PC-3 (cell line): Measurements from ENCODE around the gene ZNF567. TPM values are rescaled to one million over a fixed set of nuclear protein-coding genes. Genes with fewer than 3 reads are reported as not detected.

Experiments used
- ATAC-seq: fragments of 200-7000 bp; cut with Tn5 transposase; 2 replicates; pipeline ENCODE4 v1.9.1; 2020; ENCODE audit warnings: mild to moderate bottlenecking, moderate library complexity
- BruUV-seq: library from RNA; stranded (reverse); fragments of 400-500 nt; replicated peaks from 2 replicates; lab custom pipeline; 2021; lab: Mats Ljungman, UMichigan
- CTCF ChIA-PET: fragments of 300-600 bp; sonication (Branson Sonifier 250); formaldehyde crosslinking; loops from one replicate; lab custom pipeline; 2022; ENCODE audit warnings: antibody characterized with exemption; lab: Charles Lee
- POLR2A ChIA-PET: fragments of 300-600 bp; sonication (Branson Sonifier 250); formaldehyde crosslinking; loops from one replicate; lab custom pipeline; 2022; ENCODE audit warnings: antibody characterized with exemption; ENCODE audit not compliant: unreplicated experiment; lab: Charles Lee
- DNase-seq: peaks from one replicate; pipeline ENCODE4 v3.0.0-alpha.2; 2015
- H2AFZ ChIP-seq: fragments of 300-600 bp; sonication (generic); 2 replicates; pipeline ENCODE4 v1.6.0; 2016; ENCODE audit warnings: antibody characterized with exemption, low read length
- H3F3A ChIP-seq: fragments of 300-600 bp; sonication (generic); one replicate; pipeline ENCODE4 v1.6.0; 2017; ENCODE audit warnings: antibody characterized with exemption, low read length, control low read depth, mild to moderate bottlenecking; ENCODE audit not compliant: unreplicated experiment
- H3K27ac ChIP-seq: fragments of 300-600 bp; sonication (generic); 2 replicates; pipeline ENCODE4 v1.5.1; 2016; ENCODE audit warnings: mild to moderate bottlenecking, low read length
- H3K27me3 ChIP-seq: fragments of 300-600 bp; sonication (generic); 2 replicates; pipeline ENCODE4 v1.6.1; 2016; ENCODE audit warnings: low read length, mixed read lengths
- H3K36me3 ChIP-seq: fragments of 300-600 bp; sonication (generic); 2 replicates; pipeline ENCODE4 v1.6.1; 2016; ENCODE audit warnings: low read depth, mixed run types, low read length, mixed read lengths
- H3K4me1 ChIP-seq: fragments of 300-600 bp; sonication (generic); 2 replicates; pipeline ENCODE4 v1.5.1; 2016; ENCODE audit warnings: low read length; ENCODE audit not compliant: insufficient read depth
- H3K4me2 ChIP-seq: fragments of 300-600 bp; sonication (generic); 2 replicates; pipeline ENCODE4 v1.6.0; 2016; ENCODE audit warnings: low read length
- H3K4me3 ChIP-seq: fragments of 300-600 bp; sonication (generic); 2 replicates; pipeline ENCODE4 v1.5.1; 2016; ENCODE audit warnings: mild to moderate bottlenecking, low read length, mixed read lengths
- H3K79me2 ChIP-seq: fragments of 300-600 bp; sonication (generic); 2 replicates; pipeline ENCODE4 v1.6.1; 2017; ENCODE audit warnings: low read length, mixed read lengths
- H3K9ac ChIP-seq: fragments of 300-600 bp; sonication (generic); 2 replicates; pipeline ENCODE4 v1.6.0; 2016; ENCODE audit warnings: mild to moderate bottlenecking, low read length
- H3K9me2 ChIP-seq: fragments of 300-600 bp; sonication (generic); replicated peaks from 2 replicates; pipeline ENCODE4 v1.6.1; 2016; ENCODE audit warnings: mixed run types, low read length, mixed read lengths
- H3K9me3 ChIP-seq: fragments of 300-600 bp; sonication (generic); 2 replicates; pipeline ENCODE4 v1.6.1; 2016; ENCODE audit warnings: low read length, mixed read lengths
- H4K20me1 ChIP-seq: fragments of 300-600 bp; sonication (generic); 2 replicates; pipeline ENCODE4 v1.6.1; 2016; ENCODE audit warnings: low read length, mixed read lengths
- CTCF ChIP-seq: fragments of 300-600 bp; sonication (generic); conservative IDR thresholded peaks from 2 replicates; pipeline ENCODE4 v1.5.1; 2017; ENCODE audit warnings: antibody characterized with exemption, low read depth, mild to moderate bottlenecking, low read length
- EZH2 ChIP-seq: fragments of 300-600 bp; sonication (generic); IDR thresholded peaks from one replicate; pipeline ENCODE4 v1.6.1; 2017; ENCODE audit warnings: antibody characterized with exemption, mild to moderate bottlenecking, low read length; ENCODE audit not compliant: unreplicated experiment
- EZH2phosphoT487 ChIP-seq: fragments of 300-600 bp; sonication (generic); IDR thresholded peaks from 2 replicates; pipeline ENCODE4 v1.6.1; 2018; ENCODE audit warnings: mild to moderate bottlenecking, antibody characterized with exemption, low read length, borderline replicate concordance
- intact Hi-C: fragments of 100-400 bp; cut with micrococcal nuclease; formaldehyde crosslinking; loops from 2 replicates; pipeline ENCODE4 v1.9.0; 2023
- total RNA-seq: library from RNA; depleted of rRNA; stranded (reverse); fragments of >200 nt; gene quantifications from 2 replicates; pipeline ENCODE4 v1.2.3, GENCODE V29; 2014

The ZNF567 gene
- total RNA-seq, 1 experiment from 2014 or later = 6.5 TPM

GRCh38 chr19:36668646-36669045 lies 18.8 kb upstream of the ZNF567 start:
- Histone ChIP-seq H3K4me2 (no peak overlapping the region), H3K36me3 (peaks cover 14% of the 10 kb centered on the region), H3K9me3 (peaks cover 11% of the 10 kb centered on the region; the same call in 1 of the 2 replicates), H4K20me1 (no peaks in the 10 kb centered on the region), H2AFZ (no peak overlapping the region), H3F3A (no peaks in the 10 kb centered on the region), H3K27me3 (no peaks in the 10 kb centered on the region), H3K79me2 (peaks cover 5% of the 10 kb centered on the region), H3K27ac (no peak overlapping the region), H3K9me2 (no peaks in the 10 kb centered on the region), H3K4me1 (no peaks in the 10 kb centered on the region), H3K9ac (no peak overlapping the region), H3K4me3 (no peak overlapping the region)
- no peak for ATAC-seq
- no TSS peak for BruUV-seq
- TF ChIP-seq EZH2phosphoT487 = no peak
- TF ChIP-seq CTCF = no peak
- POLR2A ChIA-PET = no interaction called here
- DNase-seq = no peak
- intact Hi-C loops = no loop called here
- CTCF ChIA-PET = no interaction called here

- H3K27me3 ChIP-seq = no peaks in the 10 kb centered on the region
- H3K4me3 ChIP-seq = no peak overlapping the region
- no peak overlapping the region for H3K4me2 ChIP-seq
- BruUV-seq = no TSS peak
- no peak overlapping the region for H3K27ac ChIP-seq
- no peaks in the 10 kb centered on the region for H3F3A ChIP-seq
- H2AFZ ChIP-seq = no peak overlapping the region
- POLR2A ChIA-PET = no interaction called here
- no peak overlapping the region for H3K9ac ChIP-seq
- intact Hi-C loops = no loop called here
- no peak for DNase-seq
- no peaks in the 10 kb centered on the region for H3K4me1 ChIP-seq
- no peak for ATAC-seq
- no peaks in the 10 kb centered on the region; the same call in 1 of the 2 replicates for H3K36me3 ChIP-seq
- TF ChIP-seq CTCF (no peak), EZH2phosphoT487 (no peak), EZH2 (no peak)
- H3K9me2 ChIP-seq = no peaks in the 10 kb centered on the region
- H4K20me1 ChIP-seq = no peaks in the 10 kb centered on the region
- H3K9me3 ChIP-seq = no peaks in the 10 kb centered on the region
- no peaks in the 10 kb centered on the region for H3K79me2 ChIP-seq
- CTCF ChIA-PET = no interaction called here
Observed at GRCh38 chr19:36672368-36672767, 15.0 kb upstream of the ZNF567 start.

GRCh38 chr19:36674201-36674600 lies 13.2 kb upstream of the ZNF567 start:
- ChIA-PET CTCF (no interaction called here), POLR2A (no interaction called here)
- Histone ChIP-seq H3K27ac (no peak overlapping the region), H2AFZ (no peak overlapping the region), H3K9me3 (0 out of 2 replicates have a peak, but pooled peaks cover 1% of the 10 kb centered on the region), H3K4me1 (no peaks in the 10 kb centered on the region), H3K79me2 (no peaks in the 10 kb centered on the region), H3K9ac (no peak overlapping the region), H3K4me3 (no peak overlapping the region), H3K9me2 (no peaks in the 10 kb centered on the region), H3K4me2 (no peak overlapping the region), H3K27me3 (no peaks in the 10 kb centered on the region), H4K20me1 (no peaks in the 10 kb centered on the region), H3F3A (no peaks in the 10 kb centered on the region), H3K36me3 (peaks cover 9% of the 10 kb centered on the region; the same call in 1 of the 2 replicates)
- DNase-seq (no peak), ATAC-seq (no peak)
- intact Hi-C loops = no loop called here
- no TSS peak for BruUV-seq
- no peak for TF ChIP-seq EZH2phosphoT487
- no peak for TF ChIP-seq CTCF
- TF ChIP-seq EZH2 = no peak
